Suppressor macrophage (primary cell): ENCODE data around the gene PLAA.
A peak's percentile ranks its signal among the peaks of the same experiment; 100 is the strongest.

Source experiments
- DNase-seq, 4 experiments: peaks; one replicate each; pipeline ENCODE4 v3.0.0-alpha.2; 2020 to 2022
- total RNA-seq, 17 experiments: gene quantifications; one replicate each; lab custom pipeline; 2026; ENCODE audit warnings: mixed read lengths in 6 of 17, inconsistent platforms in 3 of 17; lab: John Stamatoyannopoulos, UW

PLAA gene
- 42.5 to 71.3 (median 55.3) reads per million in 17 experiments for total RNA-seq

DNA sequence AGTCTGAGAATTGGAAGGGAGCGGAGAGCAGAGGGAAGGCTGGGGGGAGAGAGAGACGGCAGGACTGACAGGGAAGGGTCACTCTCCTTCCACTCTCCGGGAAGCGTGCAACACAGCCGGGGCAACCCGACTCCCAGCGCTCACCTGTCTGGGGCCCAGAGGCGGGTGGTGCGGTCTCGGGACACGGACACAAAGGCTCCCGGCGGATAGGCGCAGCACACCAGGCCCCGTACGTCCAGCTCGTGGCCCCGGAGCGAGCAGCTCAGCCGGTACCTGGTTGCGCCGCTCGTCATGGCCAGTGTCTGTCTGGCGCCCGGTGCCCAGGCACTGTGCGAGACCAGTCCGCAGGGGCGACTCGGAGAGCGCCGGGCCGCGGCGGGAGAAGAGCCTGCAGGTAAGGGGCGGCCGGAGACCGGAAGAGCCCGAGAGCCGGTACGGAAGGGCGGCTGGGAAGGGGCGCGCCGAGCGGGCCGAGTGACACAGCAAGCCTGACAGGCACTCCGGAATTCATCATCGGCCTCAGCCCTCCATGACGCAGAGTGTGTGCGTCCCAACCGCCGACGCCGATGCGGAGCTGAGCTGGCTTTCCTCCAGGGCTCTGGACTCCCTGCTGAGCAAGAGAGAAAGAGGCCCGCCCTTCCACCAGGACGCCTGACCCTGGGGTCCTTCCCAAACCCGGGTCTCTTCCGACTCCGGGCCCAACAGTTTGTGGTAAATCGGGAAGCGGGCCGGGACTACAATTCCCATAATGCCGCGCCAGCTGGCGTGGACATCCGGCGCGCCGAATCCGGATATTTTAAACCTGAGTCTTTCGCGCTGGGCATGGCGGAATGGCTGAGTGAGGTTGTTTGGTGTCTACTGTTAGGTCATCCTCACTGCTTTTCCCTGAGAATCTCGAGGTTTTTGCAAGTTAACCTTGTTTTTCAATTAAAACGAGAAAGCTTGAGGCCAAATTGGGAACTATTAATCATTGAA, at the start of gene PLAA:
TSS of gene PLAA (minus strand) at position 490 of the 975 bp plus-strand sequence. CDS start at position 293, 197 bp downstream.
- DNase-seq, result peak; percentile 91 to 95 (median 94)

DNA sequence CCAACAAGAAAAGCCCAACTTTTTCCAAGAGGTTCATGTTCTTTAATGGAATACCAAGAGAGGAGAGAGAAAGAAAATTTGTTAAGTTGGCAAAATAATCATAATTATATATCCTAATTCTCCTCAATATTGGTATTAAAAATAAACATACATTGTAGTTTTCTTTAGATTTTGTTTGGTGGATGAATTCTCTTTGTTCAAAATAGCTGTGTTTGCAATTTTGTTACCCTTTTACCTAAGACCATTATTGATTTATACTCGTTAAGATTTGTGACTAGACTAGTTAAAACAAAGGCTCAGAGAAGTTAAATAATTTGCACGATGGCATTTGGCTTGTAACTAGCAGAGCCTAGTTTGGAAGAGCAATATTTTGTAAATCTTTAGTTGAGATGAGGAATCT, 48.8 kb upstream of the PLAA start:
- no peak for DNase-seq

DNA sequence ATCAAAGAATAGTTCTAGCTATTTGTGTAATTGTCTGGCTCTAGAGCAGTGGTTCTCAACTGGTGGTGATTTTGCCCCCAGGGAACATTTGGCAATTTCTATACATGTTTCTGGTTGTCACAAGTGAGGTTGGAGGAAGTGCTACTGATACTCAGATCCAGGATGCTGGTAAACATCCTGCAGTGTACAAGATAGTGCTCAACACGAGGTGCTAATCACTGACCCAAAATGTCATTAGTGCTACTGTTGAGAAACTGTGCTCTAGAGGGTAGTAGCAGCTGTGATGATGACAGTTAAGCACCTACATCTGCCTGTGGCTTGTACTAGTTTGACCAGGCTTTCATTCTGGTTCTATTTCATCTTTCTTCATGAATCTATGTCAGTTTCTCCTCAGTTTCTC, 36.3 kb upstream of the PLAA start:
- no peak for DNase-seq

DNA sequence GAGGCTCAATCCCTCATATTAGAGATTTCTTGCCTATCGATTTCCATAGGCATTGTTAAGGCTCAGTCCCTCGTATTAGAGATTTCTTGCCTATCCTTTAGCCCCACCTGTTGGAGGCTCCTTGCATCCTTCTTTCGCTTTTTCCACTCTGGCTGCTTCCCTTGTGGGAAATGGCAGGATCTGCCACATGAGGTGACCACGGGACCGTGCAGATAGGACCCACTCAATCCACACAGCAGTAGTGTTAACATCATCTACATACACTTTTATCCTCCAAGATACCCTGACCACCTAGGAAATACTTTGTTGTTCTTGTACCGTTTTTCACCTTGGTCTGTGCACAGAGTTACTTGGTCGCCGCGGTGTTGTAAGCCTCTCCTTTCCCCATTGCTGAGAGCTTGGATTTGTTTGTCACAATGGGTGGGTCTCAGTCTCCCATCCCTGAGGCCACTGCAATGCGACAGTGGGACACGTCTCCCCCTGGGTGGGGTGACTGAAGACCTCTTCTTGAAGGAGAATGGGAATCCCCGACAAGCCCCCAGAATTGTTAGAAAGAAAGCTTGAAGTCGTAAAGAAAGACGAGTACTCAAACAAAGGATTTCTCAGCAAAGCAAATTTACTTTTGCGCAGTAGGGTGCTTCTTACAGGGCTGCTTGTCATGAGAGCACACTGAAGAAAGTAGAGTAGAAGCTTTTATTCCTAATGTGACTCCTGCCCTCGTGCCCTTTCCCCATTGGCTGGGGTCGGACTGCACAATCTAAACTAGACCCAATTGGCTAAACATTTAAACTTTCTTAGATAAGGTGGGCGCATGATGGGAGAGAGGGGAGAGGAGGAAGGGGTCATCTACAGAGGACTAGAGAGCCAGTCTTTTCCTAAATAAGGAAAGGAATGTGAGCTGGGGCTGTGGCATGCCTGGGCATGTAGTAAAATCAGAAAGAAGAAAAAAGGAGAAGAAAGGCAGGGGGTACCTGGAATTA, 29.0 kb upstream of the PLAA start:
- peak; percentile 65 to 70 (median 68) for DNase-seq

DNA sequence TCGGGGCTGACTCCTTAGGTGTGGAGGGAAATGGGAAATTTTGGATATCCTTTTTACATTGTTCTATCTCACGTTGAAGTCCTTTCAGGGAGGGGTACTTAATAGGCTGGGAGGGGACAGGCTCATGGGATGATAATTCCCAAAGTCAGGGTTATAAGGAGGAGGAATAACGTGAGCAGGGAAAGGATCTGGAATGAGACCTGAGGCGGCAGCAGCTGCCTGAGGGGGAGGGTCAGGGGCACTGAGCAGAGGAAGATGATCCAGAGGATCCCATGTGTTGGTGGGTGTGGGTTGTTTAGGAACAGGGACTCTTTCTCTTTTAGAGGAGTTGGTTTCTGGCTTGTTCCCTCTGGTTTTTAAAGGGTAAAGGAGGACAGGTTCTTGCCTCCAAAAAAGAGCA, 27.9 kb upstream of the PLAA start:
- no peak for DNase-seq

DNA sequence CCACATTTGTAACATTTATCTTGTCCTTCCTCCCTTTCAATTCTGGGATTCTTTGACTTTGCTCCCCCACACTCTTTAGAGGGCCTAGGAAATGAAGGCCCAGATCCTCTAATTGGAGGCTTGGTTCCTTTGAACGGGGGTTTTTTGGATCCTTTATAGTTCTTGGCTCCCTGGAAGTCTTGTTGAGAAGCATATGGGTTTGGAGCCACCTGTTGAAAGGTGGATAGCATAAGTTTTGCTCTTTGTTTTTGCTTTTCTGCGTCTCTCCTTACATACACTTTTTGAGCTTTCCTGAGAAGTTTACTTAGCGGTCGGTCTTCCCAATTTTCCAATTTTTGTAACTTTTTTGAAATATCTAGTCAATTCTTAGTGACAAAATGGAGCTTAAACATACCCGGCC, 26.9 kb upstream of the PLAA start:
- no peak for DNase-seq

DNA sequence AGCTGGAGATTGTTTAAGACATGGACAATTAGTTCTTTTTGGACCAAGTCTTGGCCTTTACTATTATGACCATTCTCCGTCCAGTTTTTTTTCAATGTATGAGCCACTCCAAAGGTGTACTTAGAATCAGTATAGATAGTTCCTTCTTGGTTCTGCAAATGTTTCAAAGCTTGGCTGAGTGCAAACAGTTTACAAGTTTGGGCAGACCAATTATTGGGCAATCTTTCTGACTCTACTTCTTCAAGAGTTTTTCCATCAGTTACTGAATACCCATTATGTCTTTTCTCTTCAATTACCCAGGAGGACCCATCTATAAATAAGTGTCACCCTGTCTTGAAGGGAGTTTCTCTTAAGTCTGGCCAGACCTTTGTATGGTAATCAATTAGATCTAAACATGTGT, 24.7 kb upstream of the PLAA start:
- no peak for DNase-seq

DNA sequence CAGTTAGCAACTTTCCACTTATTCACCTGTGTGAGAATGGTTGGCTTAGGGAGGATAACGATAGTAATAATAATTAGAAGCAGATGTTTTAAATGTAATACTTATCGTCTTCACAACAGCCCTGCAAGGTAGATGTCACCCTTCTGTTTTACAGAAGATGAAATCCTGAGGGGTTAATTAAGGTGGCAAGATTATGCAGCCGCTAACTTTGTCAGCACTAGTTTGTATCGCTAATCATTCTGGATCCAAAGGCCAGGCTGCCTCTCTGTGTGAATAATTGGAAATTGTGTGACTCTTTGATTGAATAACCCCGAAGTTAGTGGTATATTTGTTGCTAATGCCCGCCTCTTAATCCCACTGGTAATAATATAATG, 9.8 kb upstream of the PLAA start:
- DNase-seq, result no peak

DNA sequence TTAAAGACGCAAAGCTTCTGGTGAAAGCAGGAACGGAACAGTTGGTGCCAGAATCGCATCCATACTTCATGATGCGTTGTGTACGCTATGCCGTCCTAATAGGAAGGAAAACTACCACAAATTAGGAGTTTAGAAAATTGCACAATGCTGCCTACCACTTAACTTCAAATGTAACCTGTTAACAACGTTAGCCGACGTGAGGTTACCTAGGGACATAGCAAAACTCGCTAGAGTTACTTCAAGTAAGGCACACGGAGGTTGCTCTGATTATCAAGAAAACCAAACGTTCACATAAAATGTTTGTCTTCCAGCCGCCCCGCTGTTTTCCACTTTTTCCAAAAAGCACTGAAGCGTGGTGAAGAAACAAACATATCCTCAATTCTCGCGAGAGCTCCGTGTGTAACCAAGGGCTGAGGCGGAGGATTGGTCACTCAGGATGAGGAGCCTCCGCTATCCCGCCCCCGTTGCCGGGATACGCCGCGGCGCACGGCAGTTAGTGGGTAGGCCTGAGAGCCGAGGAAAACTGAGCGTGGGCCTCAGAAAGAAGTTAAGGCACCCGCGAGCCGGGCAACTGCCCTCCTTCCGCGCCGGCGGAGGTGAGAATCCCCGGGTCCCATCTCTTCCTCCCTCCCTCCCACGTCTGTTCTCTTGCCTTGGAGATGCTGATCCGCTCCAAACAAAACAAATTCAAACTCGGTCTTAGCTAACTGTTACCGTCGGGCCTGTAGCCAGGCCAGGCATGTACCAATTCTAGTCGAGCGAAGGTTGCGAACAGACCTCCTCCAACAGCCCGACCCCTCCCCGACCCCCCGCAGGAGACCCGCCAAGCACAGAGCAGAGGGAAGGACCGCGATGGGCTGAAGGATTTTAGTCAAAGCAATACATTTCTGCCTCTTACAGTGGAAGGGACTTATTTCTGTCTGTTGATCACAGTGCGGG, 9.1 kb upstream of the PLAA start, which contains the start of gene IFT74:
TSS of gene IFT74 (plus strand) at position 492 of the 939 bp plus-strand sequence. CDS start 5,556 bp downstream, outside the sequence.
- peak; percentile 98 to 100 (median 99) for DNase-seq

DNA sequence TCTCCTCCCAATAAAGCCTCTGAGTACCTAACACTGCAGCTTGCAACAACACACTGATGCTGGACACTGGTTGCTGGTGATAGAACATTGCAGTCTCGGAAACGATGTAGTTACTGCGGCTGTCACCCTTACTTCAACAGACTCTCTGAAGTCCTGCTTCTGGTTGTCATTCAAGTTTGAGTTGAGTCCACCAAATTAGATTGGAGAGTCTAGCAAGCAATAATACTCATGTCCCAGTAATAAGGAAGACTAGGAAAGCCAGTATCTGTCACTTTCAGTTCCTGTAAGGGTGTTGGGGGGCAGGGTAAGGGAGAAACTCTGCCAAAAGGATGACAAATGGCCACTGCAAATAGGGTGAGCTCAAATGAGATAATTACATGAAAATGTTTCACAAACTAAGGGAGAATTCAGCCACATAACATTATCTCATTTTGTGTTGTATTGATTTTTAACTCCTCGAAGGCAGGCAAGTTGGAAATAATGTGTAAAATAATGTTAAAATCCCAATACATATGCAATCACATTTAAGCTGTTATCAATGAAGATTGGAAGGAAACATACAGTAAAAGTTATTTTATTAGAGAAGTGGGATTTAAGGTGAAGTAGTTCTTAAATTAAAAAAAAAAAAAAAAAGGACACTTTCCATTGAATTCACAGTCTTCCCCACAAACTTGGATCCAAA, 8.3 kb upstream of the PLAA start:
- DNase-seq, result peak; percentile 69 to 89 (median 80)

DNA sequence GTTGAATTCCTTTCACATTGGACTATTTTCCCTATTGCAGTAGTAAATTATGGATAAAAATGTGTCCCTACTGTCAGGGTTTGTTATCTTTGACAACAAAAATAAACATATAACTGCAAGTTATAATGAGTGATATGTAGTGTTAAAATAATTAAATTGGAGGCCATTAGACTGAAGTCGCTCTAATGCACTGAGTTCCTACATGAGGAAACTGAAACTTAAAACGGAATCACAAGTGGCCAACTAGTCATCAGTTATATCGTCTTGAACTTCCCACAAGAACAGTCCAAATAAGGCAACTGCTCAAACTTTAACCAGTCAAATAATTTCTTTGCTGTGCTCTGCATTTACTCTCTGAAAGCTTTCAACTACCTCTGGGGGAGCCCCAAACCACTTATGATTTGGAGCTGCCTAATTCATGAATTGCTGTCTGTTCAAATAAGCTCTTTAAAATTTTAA, 7.0 kb upstream of the PLAA start:
- peak; percentile 65 to 92 (median 84) for DNase-seq

DNA sequence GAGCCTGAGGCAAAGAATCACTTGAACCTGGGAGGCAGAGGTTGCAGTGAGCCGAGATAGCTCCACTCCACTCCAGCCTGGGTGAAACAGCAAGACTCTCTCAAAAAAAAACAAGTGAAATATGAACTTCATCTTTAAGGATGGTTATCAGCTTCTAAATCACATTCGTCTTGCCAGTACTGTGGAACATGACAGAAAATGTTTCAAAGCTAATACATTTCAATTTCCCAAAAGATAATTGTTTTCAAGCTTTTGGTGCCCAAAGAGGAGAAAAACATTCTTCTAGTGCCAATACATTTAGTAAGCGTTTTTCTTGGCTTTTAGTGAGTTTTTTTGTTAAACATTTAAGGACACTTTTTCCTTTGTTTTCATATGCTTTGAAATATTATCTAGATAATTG, 4.8 kb upstream of the PLAA start:
- DNase-seq, result no peak

DNA sequence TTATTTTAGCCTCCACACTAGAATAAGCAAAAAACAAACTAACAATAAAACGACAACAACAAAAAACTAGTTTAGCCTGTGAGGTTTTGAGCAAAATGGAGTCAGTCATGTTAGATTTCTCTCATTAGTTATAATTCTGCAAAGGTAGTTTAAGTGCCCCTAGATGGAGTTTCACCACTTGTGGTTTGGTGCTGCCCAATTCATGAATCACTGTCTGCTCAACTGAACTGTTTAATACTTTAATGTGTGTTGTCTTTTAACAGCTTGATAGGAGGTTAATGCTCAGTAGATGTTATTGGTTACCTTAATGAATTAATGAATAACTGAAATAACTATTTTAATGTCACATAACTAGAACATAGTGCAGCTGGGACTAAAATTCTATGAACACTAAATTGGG, 3.5 kb upstream of the PLAA start:
- DNase-seq, result no peak

DNA sequence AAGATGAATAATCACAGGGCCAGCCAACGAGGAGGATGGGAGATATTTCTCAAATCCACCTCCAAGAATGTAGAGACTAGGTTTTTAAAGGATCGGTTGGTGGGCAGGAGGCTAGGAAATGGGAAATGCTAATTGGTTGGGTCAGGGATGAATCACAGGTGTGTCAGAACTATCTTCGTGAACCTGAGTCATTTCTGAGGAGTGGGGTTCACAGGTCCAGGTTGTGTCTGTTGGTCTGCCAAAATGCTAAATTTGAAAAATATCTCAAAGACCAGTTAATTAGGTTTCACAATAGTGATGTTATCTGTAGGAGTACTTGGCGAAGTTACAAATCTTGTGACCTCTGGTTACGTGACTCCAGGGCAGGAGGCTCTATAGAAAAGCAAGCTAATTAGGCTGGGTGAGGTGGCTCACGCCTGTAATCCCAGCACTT, 2.6 kb upstream of the PLAA start:
- peak in 1 of 4 experiments; percentile 24 for DNase-seq

DNA sequence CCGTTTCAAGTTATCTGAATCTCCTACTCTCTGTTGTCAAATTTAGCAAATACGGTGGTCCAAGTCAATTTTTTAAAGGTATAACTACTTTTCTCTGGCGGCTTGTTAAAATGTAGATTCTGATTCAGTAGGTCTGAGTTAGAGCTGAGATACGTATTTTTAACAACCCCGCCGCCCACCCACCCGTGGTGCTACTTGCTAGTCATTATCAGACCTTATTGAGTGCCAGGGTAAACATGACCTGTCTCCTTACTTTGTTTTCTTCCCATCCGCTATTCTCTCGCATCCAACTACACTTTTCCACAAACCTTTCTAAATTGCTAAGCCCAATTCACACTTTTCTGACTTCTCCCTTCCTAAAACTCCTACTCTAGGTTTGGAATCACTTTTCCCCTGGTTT, 694 bp upstream of the PLAA start:
- peak in 3 of 4 experiments; percentile 3 to 30 (median 6) for DNase-seq

DNA sequence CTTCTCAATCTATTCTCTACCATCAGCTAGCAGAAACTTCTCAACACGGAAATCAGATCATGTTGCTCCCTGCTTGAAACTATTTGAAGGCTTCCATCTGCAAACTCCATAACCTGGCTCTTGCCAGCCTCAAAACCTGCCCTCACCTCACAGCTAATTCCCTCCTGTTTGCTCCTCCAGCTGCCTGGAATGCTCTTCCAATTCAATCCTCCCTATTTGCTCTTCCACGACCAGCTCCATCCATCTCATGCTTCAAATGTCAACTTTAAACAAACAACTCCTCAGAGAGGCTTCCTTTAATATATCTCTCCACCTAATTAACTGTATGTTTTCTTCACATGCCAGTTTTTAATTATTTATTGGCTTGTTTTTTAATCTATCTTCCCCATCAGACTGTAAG, 1.5 kb downstream of the PLAA start:
- no peak for DNase-seq

DNA sequence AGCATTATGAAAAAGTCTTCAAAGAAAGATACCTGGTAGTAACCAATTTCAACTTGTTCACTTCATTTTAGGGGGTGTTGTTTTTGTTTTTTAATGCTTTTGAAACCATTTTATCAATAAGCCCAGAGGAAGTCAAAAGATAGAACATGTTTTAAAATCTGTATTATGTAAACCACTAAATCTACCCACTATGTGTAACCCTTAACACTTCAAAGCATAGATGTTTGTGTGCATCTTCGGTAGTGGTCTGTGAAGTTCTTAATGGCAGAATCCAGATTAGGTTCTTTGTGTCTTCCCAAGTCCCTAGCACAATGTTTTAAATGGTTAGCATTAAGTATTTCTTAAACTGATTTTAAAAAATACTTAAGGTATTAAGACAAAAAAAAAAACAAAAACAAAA, 6.3 kb downstream of the PLAA start:
- DNase-seq, result no peak

DNA sequence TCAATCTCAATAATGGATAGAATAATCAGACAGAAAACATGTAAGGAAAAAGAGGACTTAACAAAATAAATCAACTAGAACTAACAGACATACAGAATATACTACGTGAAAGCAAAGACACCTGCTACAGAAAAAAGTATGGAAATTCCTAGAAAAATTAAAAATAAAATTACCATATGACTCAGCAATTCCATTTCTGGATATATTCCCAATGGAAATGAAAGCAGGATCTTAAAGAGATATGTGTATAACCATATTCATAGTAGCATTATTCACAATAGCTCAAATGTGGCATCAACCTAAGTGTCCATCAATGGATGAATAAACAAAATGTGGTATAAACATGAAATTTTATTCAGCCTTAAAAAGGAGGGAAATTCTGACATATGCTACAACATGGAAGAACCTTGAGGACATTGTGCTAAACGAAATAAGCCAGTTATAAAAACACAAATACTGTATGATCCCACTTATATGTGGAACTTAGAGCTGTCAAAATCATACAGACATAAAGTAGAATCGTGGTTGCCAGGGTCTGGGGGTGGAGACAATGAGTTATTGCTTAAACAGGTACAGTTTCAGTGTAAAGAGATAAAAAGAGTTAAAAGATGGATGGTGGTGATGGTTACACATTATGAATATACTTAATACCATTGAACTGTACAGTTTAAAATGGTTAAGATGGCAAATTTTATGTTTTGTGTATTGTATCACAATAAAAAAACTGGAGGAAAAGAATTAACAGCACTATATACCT, 6.9 kb downstream of the PLAA start:
- DNase-seq, result no peak

DNA sequence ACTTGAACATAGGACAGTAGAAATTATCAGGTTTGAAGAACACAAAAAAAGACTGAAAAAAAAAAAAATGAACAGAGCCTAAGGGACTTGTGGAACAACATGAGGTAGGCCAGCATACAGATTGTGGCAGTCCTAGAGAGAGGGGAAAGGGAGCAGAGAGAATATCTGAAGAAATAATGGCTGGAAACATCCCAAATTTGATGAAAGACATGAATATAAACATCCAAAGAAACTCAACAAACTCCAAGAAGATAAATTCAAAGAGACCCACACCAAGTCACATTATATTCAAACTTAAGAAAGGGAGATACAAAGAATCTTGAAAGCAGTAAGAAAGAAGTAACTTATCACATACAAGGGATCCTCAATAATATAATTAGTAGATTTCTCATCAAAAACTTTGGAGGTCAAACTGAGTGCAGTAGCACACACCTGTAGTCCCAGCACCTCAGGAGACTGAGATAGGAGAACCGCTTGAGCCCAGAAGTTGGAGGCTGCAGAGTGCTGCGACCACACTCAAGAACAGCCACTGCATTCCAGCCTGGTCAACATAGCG, 9.1 kb downstream of the PLAA start:
- no peak for DNase-seq

DNA sequence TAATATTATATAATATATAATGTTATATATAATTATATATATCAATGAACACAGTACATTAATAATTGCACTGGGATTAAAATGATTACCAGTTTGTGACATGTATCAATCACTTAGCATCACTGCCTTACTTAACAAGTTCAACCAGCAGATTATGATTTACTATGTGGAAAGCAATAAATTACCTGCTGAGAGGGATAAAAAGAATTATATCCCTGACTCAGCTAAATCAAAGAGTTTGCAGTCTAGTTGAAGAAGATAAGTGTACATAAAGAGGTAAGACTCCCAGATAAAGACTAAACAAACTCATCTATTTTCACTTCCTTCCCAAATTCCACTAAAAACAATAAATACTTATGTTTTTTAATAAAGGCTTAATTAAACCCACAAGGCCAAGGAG, 11.2 kb downstream of the PLAA start:
- no peak for DNase-seq
